GM23248 (cell line): ENCODE results near the gene APEH. TPM values are rescaled to one million over a fixed set of nuclear protein-coding genes. Genes with fewer than 3 reads are reported as not detected.

Source experiments
- DNase-seq: peaks from one replicate; pipeline ENCODE4 v3.0.0-alpha.2; 2015
- H2AFZ ChIP-seq: fragments of 200-600 bp; sonication (generic); 2 replicates; pipeline ENCODE4 v1.6.1; 2016; ENCODE audit warnings: antibody characterized with exemption
- H3F3A ChIP-seq: fragments of 200-600 bp; sonication (generic); 2 replicates; pipeline ENCODE4 v1.6.1; 2016; ENCODE audit warnings: mild to moderate bottlenecking, antibody characterized with exemption, mixed run types; ENCODE audit not compliant: insufficient read depth
- H3K27ac ChIP-seq: fragments of 200-600 bp; sonication (generic); 2 replicates; pipeline ENCODE4 v1.5.1; 2016; ENCODE audit warnings: mild to moderate bottlenecking
- H3K27me3 ChIP-seq: fragments of 200-600 bp; sonication (generic); replicated peaks from 2 replicates; pipeline ENCODE4 v1.6.1; 2016; ENCODE audit warnings: mild to moderate bottlenecking; ENCODE audit not compliant: insufficient read depth
- H3K36me3 ChIP-seq: fragments of 200-600 bp; sonication (generic); 2 replicates; pipeline ENCODE4 v1.6.1; 2016; ENCODE audit warnings: low read depth, mild to moderate bottlenecking
- H3K4me1 ChIP-seq: fragments of 200-600 bp; sonication (generic); 2 replicates; pipeline ENCODE4 v1.6.1; 2016; ENCODE audit warnings: mild to moderate bottlenecking; ENCODE audit not compliant: insufficient read depth
- H3K4me2 ChIP-seq: fragments of 200-600 bp; sonication (generic); one replicate; pipeline ENCODE4 v1.6.1; 2016; ENCODE audit warnings: mild to moderate bottlenecking; ENCODE audit not compliant: unreplicated experiment
- H3K4me3 ChIP-seq: fragments of 200-600 bp; sonication (generic); 2 replicates; pipeline ENCODE4 v1.5.1; 2016; ENCODE audit warnings: mild to moderate bottlenecking
- H3K79me2 ChIP-seq: fragments of 200-600 bp; sonication (generic); 2 replicates; pipeline ENCODE4 v1.6.1; 2016; ENCODE audit warnings: mild to moderate bottlenecking; ENCODE audit not compliant: insufficient read depth
- H3K9ac ChIP-seq: fragments of 200-600 bp; sonication (generic); 2 replicates; pipeline ENCODE4 v1.6.1; 2016; ENCODE audit warnings: mild to moderate bottlenecking
- H3K9me2 ChIP-seq: fragments of 200-600 bp; sonication (generic); 2 replicates; pipeline ENCODE4 v1.6.1; 2016; ENCODE audit warnings: mixed run types, mild to moderate bottlenecking, moderate library complexity; ENCODE audit not compliant: insufficient read depth
- H3K9me3 ChIP-seq: fragments of 200-600 bp; sonication (generic); one replicate; pipeline ENCODE4 v1.6.1; 2017; ENCODE audit warnings: low read depth
- H4K20me1 ChIP-seq: fragments of 200-600 bp; sonication (generic); 2 replicates; pipeline ENCODE4 v1.6.0; 2016; ENCODE audit not compliant: insufficient read depth
- EZH2 ChIP-seq: fragments of 200-600 bp; sonication (generic); IDR thresholded peaks from 2 replicates; pipeline ENCODE4 v1.6.1; 2018; ENCODE audit warnings: antibody characterized with exemption, mild to moderate bottlenecking; ENCODE audit not compliant: insufficient read depth, poor library complexity, severe bottlenecking
- EZH2phosphoT487 ChIP-seq: fragments of 200-600 bp; sonication (generic); IDR thresholded peaks from 2 replicates; pipeline ENCODE4 v1.6.1; 2018; ENCODE audit warnings: antibody characterized with exemption, moderate library complexity, mild to moderate bottlenecking, low read depth; ENCODE audit not compliant: insufficient read depth
- WGBS, 2 experiments: methylation state at CpG; one replicate each; pipeline ENCODE4 v1.1.6; 2015 to 2017; ENCODE audit warnings: low lambda C conversion rate in 2 of 2, low coverage in 1 of 2; ENCODE audit errors: missing lambda C conversion rate in 2 of 2; 5-methylcytosine and 5-hydroxymethylcytosine counted together
- in situ Hi-C: fragments of 300-500 bp; cut with MboI; formaldehyde crosslinking; loops from 2 replicates; pipeline ENCODE4 v1.15.0; 2020
- polyA plus RNA-seq: library from polyadenylated mRNA; unstranded; fragments of >200 nt; fragmentation: Nextera tagmentation; extraction: Ambion mirVana; gene quantifications from 2 replicates; pipeline ENCODE4 v1.2.1, GENCODE V29; 2016
- total RNA-seq: library from RNA; depleted of rRNA; stranded (reverse); fragments of >200 nt; shearing (Covaris generic); gene quantifications from 2 replicates; pipeline ENCODE4 v1.2.3, GENCODE V29; 2014

APEH gene
- total and polyA plus RNA-seq, 2 experiments from 2014 or later, result 89.1 to 108 TPM

DNA sequence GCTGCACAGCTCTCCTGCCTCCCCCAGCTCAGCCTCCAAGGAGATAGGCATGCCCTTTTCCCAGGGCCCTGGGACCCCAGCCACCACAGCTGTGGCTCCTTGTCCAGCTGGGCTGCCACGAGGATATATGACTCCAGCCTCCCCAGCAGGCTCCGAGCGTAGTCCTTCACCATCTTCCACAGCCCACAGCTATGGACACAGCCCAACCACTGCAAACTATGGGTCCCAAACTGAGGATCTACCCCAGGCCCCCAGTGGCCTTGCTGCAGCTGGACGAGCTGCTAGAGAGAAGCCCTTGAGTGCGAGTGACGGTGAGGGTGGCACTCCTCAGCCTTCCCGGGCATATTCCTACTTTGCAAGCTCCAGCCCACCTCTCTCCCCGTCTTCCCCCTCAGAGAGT is 20.5 kb upstream of the APEH start:
- Histone ChIP-seq H3F3A (no peaks in the 10 kb centered on the region), H3K9ac (no peak overlapping the region), H3K4me1 (no peaks in the 10 kb centered on the region), H2AFZ (no peak overlapping the region), H4K20me1 (no peaks in the 10 kb centered on the region), H3K4me3 (no peak overlapping the region), H3K9me2 (no peaks in the 10 kb centered on the region), H3K79me2 (no peaks in the 10 kb centered on the region), H3K4me2 (no peak overlapping the region), H3K27me3 (0 out of 2 replicates have a peak, but pooled peaks cover 12% of the 10 kb centered on the region), H3K36me3 (no peaks in the 10 kb centered on the region), H3K9me3 (no peaks in the 10 kb centered on the region), H3K27ac (no peak overlapping the region)
- WGBS, 2 experiments, result 45 to 48% methylated on average over 8 of the region's 8 CpGs
- in situ Hi-C loops, result no loop called here
- DNase-seq, result no peak
- no peak for TF ChIP-seq EZH2phosphoT487
- TF ChIP-seq EZH2, result no peak

DNA sequence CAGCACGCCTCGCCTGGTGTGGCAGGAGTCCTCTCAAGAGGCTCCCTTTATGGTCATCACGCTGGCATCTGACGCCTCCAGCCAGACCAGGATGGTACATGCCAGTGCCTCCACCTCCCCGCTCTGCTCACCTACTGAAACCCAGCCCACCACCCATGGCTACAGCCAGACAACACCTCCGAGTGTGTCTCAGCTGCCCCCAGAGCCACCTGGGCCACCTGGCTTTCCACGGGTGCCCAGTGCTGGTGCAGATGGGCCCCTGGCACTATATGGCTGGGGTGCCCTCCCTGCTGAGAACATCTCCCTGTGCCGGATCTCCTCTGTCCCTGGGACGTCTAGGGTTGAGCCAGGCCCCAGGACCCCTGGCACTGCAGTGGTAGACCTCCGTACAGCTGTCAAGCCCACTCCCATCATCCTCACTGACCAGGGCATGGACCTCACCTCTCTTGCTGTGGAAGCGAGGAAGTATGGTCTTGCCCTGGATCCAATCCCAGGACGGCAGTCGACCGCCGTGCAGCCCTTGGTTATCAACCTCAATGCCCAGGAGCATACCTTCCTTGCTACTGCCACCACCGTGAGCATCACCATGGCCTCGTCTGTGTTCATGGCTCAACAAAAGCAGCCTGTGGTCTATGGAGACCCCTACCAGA is 19.9 kb upstream of the APEH start:
- TF ChIP-seq EZH2 (no peak), EZH2phosphoT487 (no peak)
- no peak overlapping the region for H3K9ac ChIP-seq

DNA sequence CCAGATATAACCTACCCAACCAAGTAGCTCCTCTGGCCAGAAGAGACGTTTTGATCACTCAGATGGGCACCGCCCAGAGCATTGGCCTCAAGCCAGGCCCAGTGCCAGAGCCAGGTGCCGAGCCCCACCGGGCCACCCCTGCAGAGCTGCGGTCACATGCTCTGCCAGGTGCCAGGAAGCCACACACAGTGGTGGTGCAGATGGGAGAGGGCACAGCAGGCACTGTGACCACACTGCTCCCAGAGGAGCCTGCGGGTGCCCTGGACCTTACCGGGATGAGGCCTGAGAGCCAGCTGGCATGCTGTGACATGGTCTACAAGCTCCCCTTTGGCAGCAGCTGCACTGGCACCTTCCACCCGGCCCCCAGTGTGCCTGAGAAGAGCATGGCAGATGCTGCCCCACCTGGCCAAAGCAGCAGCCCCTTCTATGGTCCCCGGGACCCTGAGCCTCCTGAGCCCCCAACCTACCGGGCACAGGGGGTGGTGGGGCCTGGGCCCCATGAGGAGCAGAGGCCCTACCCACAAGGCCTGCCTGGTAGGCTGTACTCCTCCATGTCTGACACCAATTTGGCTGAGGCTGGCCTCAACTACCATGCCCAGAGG is 19.1 kb upstream of the APEH start:
- H3K36me3 ChIP-seq, result no peaks in the 10 kb centered on the region
- H3K27me3 ChIP-seq, result 0 out of 2 replicates have a peak, but pooled peaks cover 12% of the 10 kb centered on the region
- no peaks in the 10 kb centered on the region for H4K20me1 ChIP-seq
- no peak overlapping the region for H3K27ac ChIP-seq
- no peaks in the 10 kb centered on the region for H3K79me2 ChIP-seq
- H2AFZ ChIP-seq, result no peak overlapping the region
- 62 to 65% methylated on average over 7 to 10 of the region's 10 CpGs for WGBS, 2 experiments
- no peaks in the 10 kb centered on the region for H3K4me1 ChIP-seq
- no peak overlapping the region for H3K9ac ChIP-seq
- no peak overlapping the region for H3K4me2 ChIP-seq
- H3F3A ChIP-seq, result no peaks in the 10 kb centered on the region
- in situ Hi-C loops, result no loop called here
- DNase-seq, result no peak
- no peaks in the 10 kb centered on the region for H3K9me3 ChIP-seq
- no peak overlapping the region for H3K4me3 ChIP-seq
- no peaks in the 10 kb centered on the region for H3K9me2 ChIP-seq
- TF ChIP-seq EZH2phosphoT487 (no peak), EZH2 (no peak)

More for the DNA sequence above, 19.9 kb upstream of the APEH start:
- H3K79me2 ChIP-seq, result no peaks in the 10 kb centered on the region
- no peak for DNase-seq
- no peaks in the 10 kb centered on the region for H3F3A ChIP-seq
- no peaks in the 10 kb centered on the region for H3K4me1 ChIP-seq
- in situ Hi-C loops, result no loop called here
- no peaks in the 10 kb centered on the region for H4K20me1 ChIP-seq
- no peak overlapping the region for H2AFZ ChIP-seq
- H3K9me3 ChIP-seq, result no peaks in the 10 kb centered on the region
- H3K36me3 ChIP-seq, result no peaks in the 10 kb centered on the region
- 0 out of 2 replicates have a peak, but pooled peaks cover 12% of the 10 kb centered on the region for H3K27me3 ChIP-seq
- no peak overlapping the region for H3K27ac ChIP-seq
- 70 to 75% methylated on average over 17 of the region's 17 CpGs for WGBS, 2 experiments
- H3K4me3 ChIP-seq, result no peak overlapping the region
- no peak overlapping the region for H3K4me2 ChIP-seq
- H3K9me2 ChIP-seq, result no peaks in the 10 kb centered on the region

DNA sequence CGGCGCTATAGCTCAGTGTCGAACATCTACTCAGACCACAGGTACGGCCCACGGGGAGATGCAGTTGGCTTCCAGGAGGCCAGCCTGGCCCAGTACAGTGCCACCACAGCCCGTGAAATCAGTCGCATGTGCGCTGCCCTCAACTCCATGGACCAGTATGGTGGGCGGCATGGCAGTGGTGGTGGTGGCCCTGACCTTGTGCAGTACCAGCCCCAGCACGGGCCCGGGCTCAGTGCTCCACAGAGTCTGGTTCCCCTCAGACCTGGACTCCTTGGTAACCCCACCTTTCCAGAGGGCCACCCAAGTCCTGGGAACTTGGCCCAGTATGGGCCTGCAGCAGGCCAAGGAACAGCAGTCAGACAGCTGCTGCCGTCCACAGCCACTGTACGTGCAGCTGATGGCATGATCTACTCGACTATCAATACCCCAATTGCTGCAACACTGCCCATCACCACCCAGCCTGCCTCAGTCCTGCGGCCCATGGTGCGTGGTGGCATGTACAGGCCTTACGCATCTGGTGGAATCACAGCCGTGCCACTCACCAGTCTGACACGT is 18.3 kb upstream of the APEH start:
- WGBS, 2 experiments, result 78 to 85% methylated on average over 19 of the region's 19 CpGs
- Histone ChIP-seq H3K27me3 (0 out of 2 replicates have a peak, but pooled peaks cover 12% of the 10 kb centered on the region), H3K4me3 (no peak overlapping the region), H3K9ac (no peak overlapping the region), H3K9me2 (no peaks in the 10 kb centered on the region), H4K20me1 (no peaks in the 10 kb centered on the region), H2AFZ (no peak overlapping the region), H3K79me2 (no peaks in the 10 kb centered on the region), H3K9me3 (no peaks in the 10 kb centered on the region), H3K4me2 (no peak overlapping the region), H3K4me1 (no peaks in the 10 kb centered on the region), H3F3A (no peaks in the 10 kb centered on the region), H3K27ac (no peak overlapping the region), H3K36me3 (no peaks in the 10 kb centered on the region)
- no peak for DNase-seq
- TF ChIP-seq EZH2phosphoT487 (no peak), EZH2 (no peak)
- in situ Hi-C loops, result no loop called here
